Hematopoietic multipotent progenitor cell treated with erythropoietin and hydrocortisone succinate and interleukin-3 and kit ligand, for 8 days (in vitro differentiated cells): Measurements from ENCODE around the gene WASHC2C.
"Not testable (repeated sequence)": the region's sequence is repeated elsewhere in the genome, so short reads cannot be mapped to it uniquely, and the experiment has no call there.

Experiments used
- DNase-seq: peaks from one replicate; pipeline ENCODE4 v3.0.0-alpha.2; 2015

WASHC2C gene

DNA sequence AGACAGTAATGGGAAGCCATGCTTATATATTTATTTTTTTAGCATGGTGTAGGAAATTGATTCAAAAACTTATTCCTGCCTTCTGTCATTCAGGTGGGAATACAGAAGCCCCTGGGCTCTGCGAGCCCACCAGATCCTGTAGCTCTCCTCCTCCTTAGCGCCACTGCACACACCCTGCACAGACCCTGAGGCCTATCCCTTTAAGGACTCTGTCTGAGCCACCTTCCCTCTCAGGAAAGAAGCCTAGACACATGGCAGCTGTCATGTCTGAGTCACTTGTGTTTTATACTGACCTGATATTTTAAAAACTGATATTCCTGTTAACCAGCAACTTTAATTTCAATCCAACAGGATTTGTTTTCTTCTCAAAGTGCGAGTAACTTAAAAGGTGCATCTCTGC, 36.0 kb downstream of the WASHC2C start:
- DNase-seq: not testable (repeated sequence)

DNA sequence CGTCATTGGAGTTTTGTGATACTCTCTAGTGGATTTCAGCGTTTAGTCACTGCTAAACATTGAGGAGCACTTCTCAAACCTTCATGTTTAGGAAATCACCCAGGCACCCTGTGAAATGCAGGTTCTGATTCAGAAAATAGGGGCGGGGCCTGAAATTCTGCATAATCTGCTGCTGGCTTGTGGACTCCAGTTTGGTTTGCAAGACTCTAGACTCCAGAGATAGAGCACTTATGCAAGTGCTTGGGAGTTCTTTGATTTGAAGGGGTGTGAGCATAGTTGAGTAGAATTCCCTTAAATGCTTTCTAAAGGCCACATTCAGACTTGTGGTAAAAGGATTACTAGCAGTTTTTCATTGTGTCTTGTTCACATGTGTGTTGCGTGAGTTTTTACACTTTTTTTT, 41.3 kb downstream of the WASHC2C start:
- not testable (repeated sequence) for DNase-seq

DNA sequence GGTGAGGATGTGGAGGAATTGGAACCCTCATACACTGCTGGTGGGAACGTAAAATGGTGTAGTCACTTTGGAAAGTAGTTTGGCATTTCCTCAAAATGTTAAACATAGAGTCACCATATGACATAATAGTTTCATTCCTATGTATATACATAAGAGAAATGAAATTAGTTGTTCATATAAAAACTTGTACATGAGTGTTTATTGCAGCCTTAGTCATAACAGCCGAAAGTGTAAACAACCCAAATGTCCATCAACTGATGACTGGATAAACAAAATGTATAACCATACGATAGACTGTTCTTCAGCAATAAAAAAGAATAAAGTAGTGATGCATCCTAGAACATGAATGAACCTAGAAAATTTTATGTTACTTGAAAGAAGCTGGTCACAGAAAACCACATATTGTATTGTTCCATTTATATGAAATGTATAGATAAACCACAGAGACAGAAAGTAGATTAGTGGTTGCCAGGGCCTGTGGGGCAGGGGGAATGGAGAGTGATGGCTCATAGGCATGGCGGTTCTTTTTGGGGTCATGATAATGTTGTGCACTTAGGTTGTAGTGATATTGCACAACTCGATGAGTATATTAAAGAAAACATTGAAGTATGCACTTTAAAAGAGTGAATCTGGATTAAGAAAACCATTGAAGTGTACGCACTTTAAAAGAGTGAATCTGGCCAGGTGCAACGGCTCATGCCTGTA, 44.8 kb downstream of the WASHC2C start:
- not testable (repeated sequence) for DNase-seq

DNA sequence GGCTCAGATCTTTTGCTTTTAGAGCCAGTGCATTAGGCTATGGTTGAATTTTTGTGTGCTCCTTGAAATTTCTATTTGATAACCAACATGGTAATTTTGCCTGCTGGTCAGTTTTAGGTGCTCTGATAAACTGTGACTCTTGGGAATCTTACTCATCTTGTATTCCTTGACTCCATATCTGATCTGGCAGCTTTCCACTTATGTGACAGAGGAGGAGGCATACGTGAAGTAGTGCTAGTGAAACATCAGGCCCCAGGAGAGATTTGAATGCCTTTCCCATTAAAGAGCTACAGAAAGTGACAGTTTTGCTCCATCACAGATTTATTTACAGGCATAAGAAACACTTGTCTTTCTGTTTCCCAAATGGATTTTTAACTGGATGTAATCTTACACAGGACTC, 59.2 kb downstream of the WASHC2C start:
- DNase-seq: not testable (repeated sequence)

DNA sequence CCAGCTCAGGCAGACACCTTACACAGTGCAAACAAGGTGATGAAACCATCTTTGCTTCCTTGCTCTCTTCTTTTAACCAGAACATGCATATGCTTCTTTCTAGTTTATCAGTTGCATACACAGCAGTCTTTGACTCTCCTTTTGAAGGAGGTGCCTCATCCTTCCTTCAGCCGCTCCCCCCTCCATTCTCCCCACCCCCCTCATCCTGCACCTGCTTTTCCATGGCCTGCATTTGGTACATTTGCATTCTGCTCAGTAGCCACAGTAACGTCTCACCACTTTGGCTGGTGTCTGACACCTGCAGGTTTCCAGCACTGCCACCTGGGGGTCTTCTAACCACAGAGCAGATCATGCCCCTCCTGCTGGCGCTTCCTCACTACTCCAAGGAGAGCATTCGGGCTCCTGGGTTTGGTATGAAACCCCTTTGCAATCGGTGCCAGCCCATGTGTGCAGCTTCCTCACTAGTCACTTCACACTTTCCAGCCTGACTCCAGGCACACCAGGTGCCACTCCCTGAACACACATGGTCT, 60.2 kb downstream of the WASHC2C start:
- not testable (repeated sequence) for DNase-seq

DNA sequence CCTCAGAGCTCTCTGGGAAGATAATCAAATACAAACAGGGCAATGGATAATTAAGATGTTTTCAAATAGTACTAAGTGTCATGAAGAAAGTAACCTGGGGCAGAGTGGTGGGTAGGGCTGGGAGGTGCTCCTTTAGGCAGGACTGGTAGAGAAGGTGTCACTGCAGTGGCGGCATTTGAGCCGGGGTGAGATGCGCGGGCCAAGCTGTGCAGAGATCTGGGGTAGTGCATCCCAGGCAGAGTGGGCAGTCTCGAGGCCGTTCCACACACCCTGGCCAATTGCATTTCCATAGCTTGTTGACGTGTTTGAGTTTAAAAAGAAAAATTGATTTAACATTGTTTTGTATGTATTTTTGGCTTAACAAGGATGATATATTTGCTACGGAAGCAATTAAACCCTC, 62.9 kb downstream of the WASHC2C start:
- DNase-seq: not testable (repeated sequence)

DNA sequence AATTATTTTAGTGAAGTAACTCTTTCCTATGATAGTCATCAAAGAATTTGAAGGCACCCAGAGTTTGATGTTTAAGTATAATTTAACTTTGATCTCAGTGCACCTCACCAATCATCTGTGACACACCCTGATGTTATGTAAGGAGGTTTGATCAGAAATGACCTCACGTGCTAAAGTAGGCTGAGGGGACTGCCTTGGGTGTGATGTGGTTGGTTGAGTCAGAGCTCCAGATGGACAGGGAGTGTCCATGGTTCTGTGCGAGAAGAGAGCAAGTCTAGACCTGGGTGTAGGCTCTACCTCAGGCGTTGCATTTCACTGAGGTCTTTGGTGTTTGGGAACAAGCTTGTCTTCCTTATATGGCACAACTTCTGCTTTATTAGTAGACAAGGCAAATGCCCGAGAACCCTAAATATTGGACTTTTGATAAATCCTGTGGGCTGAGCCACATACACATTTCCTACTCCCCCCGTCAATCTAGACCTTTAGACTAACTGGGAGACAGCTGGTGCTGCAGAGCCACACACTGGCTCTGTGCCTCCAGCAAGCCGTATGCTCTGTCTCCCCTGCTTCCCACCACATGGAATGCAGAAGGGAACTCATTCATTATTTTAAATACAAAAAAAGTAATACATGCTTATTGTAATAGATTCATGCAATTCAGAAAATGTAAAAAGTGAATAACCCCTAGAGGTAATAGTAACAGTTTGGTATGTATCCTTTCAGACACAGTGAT, 63.8 kb downstream of the WASHC2C start:
- DNase-seq: not testable (repeated sequence)

DNA sequence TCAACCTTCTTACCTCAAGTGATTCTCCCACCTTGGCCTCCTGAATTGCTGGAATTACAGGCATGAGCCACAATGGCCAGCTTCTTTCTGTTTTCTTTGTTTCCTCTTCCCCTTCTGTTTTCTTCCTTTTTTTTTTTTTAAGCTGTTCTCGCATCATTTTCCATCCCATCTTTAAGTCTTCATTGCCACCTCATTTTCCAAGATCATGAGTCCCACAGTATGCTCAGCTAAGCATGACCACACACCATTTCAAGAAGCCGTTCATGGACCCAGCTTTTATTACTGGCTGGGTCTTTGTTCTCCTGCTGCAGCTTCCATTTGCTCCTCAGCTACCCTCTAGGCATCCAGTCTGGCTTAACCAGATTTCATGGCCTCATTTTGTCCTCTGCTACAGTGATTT, 67.7 kb downstream of the WASHC2C start:
- DNase-seq: not testable (repeated sequence)

DNA sequence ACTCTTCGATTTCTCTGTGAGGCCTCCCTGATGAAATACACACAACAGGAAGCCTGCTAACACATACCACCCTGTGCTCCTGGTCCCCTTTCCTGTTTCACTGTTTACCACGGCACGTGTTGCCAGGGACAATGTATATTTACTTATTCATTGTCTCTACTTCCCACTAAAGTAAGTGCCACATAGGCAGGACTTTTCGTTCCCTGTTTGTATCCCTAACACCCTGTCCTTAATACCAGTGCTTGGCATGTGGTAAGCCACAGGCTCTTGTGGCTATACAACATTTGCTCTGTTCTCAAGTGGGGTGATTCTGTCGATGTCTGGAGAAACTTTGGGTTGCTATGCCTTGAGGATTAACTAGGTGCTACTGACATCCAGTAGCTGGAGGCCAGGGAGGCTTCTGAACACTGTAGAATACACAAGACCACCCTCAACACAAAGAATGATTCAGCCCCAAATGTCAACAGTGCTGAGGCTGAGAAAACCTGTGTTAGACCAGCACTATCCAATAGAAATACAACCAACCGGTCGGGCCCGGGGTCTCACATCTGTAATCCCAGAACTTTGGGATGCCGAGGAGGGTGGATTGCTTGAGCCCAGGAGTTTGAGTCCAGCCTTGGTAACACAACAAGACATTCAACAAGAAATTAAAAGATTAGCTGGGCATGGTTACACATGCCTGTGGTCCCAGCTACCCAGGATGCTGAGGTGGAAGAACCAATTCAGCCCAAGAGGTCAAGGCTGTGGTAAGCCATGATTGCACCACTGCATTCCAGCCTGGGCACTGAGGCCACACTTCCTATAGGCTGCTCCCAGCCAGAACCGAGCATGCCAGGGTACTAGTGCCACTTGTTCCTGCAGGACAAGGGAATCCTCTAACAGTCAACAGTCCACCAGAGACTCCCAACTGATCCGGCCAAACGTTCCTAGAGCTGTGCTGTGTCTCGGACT, 76.3 kb downstream of the WASHC2C start:
- not testable (repeated sequence) for DNase-seq

DNA sequence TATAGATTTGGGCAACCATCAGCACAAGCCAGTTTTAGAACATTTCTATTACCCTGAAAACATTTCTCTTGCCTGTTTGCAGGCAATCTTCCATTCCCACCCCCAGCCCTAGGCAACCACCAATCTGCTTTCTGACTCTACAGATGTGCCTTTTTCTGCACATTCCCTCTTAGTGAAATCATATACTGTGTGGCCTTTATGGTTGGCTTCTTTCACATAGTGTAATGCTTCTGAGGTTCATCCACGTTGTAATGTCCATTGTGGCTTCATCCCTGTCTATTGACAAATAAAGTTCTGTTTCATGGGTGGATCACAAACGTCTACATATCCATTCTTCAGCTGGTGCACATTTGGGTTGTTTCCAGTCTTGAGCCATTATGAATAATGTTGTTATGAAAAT, 77.9 kb downstream of the WASHC2C start:
- DNase-seq: not testable (repeated sequence)

DNA sequence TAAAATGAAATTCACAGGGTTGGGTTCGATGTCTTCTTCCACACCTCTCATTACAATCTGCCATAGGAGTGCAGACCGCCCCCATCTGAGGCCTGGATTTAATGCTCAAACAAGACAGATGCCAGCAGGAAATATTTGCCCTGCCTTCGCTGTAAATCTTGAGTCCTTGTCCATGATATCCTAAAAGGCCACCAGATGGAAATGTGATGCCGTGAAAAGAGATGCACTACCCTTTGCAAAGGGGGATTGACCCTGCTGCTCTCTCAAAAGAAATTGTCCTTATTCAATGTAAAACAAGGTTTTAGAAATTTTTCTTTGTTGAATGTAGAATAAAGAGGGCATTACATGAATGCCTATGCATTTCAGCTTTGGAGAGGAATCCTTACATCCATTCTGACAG, 82.8 kb downstream of the WASHC2C start:
- DNase-seq: peak; percentile 28

DNA sequence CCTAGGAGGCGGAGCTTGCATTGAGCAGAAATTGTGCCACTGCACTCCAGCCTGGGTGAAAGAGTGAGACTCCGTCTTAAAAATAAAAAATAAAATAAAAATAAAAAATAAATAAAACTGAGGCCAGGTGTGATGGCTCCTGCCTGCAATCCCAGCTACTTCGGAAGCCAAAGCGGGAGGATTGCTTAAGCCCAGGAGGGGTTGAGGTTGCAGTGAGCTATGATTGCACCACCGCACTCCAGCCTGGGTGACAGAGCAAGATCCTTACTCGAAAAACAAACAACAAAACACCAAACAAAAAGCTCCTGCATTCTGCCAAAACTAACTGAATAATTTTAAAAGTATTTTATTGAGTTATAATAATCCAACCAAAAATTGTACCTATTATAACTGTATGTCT, 84.0 kb downstream of the WASHC2C start:
- no peak for DNase-seq

DNA sequence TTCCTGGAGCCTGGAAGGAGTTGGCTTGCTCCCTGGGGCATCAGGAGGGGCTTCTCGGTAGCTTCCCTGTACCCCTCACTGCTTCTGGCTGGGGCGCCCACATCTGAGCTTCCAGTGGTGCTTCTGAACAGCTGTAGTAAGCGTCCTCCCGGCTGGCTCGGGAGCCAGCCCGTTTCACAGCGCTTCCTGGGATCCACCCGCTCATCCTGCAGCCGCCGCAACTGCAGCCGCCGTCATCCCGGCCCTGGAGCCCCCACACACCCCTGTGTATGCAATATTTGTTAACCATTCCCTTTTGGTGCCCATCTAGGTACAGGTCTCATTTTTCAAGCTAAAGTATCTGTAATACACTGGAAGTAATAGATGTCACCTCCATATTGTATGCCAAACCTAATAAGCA, 85.9 kb downstream of the WASHC2C start:
- DNase-seq: not testable (repeated sequence)

DNA sequence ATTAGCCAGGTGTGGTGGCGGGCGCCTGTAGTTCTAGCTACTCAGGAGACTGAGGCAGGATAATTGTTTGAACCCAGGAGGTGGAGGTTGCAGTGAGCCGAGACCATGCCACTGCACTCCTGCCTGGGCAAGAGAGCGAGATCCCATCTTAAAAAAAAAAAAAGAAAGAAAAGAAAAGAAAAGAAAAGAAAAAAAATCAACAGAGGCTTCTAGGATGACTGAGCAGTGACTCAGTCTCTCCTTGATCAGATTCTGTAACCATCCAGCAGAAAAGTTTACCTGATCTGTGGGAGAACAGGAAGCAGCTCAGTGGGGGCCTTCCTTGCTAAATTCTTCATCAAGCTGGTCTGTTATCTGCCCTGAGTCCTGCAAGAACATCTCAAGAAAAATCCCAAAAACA, 87.1 kb downstream of the WASHC2C start:
- not testable (repeated sequence) for DNase-seq

DNA sequence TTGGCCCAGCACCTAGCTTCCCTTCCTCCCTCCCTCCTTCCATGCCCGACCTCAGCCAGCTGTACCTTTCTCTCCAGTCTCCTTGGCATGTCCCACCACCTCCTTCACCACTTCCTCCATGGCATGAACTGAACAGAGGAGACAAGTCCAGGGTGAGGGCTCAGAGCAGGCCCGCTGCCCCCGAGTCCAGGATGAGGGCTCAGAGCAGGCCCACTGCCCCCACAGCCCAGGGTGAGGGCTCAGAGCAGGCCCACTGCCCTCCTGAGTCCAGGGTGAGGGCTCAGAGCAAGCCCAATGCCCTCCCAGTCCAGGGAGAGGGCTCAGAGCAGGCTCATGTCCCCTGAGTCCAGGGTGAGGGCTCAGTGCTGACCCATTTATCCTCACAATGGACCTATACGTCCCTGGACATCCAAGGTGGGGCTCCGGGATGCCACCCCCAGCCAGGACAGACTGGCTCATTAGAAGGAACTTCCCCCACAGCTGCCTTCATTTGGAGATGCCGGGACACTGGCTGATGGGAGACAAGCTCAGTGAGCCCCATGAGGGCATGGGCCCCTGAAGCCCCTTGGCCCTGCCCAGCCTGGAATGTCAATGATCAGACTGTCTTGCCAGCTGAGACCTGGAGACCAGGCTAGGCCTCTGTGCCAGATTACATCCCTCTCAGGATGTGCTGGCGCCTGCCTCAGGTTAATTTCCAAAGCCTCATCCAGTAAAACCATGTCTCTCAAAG, 90.2 kb downstream of the WASHC2C start:
- no peak for DNase-seq

DNA sequence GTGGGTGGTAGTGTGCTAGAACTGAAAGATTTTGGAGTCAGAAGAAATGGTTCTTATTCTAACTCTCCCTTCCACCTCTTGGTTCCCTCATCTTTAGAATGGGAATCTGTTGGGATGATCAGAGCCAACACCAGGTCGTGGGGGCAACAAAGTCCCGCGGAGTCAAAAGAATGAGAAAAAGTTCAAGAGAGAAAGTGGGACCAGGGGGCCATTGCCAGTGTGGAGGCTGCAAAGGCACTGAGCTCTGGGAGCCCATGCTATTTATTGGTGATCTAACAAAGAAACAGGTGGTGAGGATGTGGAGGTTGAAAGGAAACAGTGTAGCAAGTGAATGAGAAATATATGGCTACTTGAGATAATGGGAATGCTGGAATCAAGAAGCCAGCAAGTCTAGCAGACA, 90.8 kb downstream of the WASHC2C start:
- DNase-seq: no peak

DNA sequence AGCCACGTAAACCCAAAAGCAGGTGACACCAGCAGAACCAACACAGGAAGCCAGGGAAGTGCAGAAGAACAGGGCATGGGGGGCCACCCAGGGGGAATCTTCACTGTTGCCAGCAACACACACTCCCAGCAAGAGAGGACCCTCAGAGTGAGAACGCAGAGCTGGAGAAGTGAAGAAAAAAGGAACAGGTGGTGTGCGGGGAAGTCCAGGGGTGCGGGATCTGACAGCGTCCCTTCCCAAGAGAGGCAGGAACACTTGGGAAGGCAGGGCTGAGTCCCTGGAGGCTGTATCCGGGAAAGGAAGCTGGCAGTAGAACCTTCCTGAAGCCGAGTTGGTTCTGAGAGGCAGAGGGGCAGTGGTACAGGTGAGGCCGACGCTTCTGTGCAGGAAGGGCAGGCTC, 92.5 kb downstream of the WASHC2C start:
- no peak for DNase-seq

DNA sequence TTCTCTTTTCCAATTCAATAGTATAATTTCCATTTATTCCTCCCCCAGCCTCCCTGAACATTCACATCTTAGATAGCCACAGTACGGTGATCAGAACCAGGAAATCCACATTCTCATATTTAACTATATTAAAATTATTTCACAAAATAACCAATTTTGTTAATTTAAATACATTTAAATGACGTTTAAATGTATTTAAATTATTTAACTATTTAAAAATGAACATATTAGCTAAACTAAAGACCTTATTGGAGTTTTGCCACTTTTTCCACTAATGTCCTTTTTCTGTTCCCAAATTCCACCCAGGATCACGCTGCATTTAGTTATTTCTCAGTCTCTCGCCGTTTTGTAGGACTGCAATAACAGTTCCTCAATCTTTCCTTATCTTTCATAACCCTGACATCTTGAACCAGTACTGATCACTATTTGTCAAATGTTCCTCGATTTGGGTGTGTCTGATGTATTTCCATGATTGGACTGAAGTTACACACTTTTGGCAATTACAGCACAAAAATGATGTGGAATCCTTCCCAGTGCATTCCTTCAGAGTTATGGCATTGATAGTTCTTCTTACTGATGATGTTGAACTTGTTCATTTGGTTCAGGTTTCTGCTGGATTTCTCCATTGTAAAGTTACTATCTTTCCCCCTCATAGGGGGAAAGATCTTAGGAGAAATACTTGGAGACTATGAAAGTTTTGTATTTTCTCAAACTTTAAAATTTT, 93.2 kb downstream of the WASHC2C start:
- DNase-seq: peak; percentile 16

DNA sequence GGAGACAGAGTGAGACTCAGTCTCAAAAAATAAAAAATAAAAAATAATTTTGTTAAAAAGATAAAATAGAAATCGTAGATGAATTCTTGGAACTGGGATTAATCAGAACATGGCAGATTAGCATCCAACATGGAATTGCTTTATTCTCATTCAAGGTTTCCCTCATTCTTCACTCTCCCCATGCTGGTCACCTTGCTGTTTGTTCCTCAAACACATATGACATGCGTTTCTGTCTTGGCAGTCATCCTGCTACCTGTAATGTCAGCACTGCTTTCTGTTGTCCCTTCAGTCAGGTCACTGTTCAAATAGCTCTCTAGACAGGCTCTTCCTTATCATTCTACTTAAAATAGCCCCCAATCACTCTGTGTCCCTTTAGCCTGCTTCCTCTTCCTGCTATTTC, 95.9 kb downstream of the WASHC2C start:
- not testable (repeated sequence) for DNase-seq
